RCC 7860 (cell line): ENCODE measurements around the gene TMEM131.
"Not testable (repeated sequence)": the region's sequence is repeated elsewhere in the genome, so short reads cannot be mapped to it uniquely, and the experiment has no call there.

Source experiments
- DNase-seq: peaks from one replicate; pipeline ENCODE4 v3.0.0-alpha.2; 2015; ENCODE audit warnings: low spot score
- FAIRE-seq: peaks from 2 replicates; lab custom pipeline; 2012; peaks lifted over from hg19 to GRCh38; lab: Jason Lieb, UNC

Gene TMEM131

GRCh38 chr2:98025481-98026037 is 29.8 kb upstream of the TMEM131 start:
- FAIRE-seq: no peak
- no peak for DNase-seq

GRCh38 chr2:98022067-98022466 is 26.3 kb upstream of the TMEM131 start:
- not testable (repeated sequence) for DNase-seq, FAIRE-seq

GRCh38 chr2:98020992-98021713 is 25.4 kb upstream of the TMEM131 start:
- DNase-seq (no peak), FAIRE-seq (no peak)

- no peak for DNase-seq
- FAIRE-seq: no peak
Observed at GRCh38 chr2:98020516-98020915, 24.8 kb upstream of the TMEM131 start.

GRCh38 chr2:98016908-98017670 is 21.3 kb upstream of the TMEM131 start:
- no peak for DNase-seq
- no peak for FAIRE-seq

- DNase-seq (no peak), FAIRE-seq (no peak)
Observed at GRCh38 chr2:98015671-98016070, 19.9 kb upstream of the TMEM131 start.

GRCh38 chr2:98014379-98014778 is 18.6 kb upstream of the TMEM131 start:
- no peak for DNase-seq
- FAIRE-seq: no peak

- FAIRE-seq (no peak), DNase-seq (peak; percentile 10)
Observed at GRCh38 chr2:98013407-98014042, 17.8 kb upstream of the TMEM131 start.

- DNase-seq (no peak), FAIRE-seq (no peak)
Observed at GRCh38 chr2:98012561-98012991, 16.8 kb upstream of the TMEM131 start.

- DNase-seq (no peak), FAIRE-seq (no peak)
Observed at GRCh38 chr2:98009887-98010760, 14.4 kb upstream of the TMEM131 start.

GRCh38 chr2:98008415-98008814 is 12.7 kb upstream of the TMEM131 start:
- DNase-seq: no peak
- no peak for FAIRE-seq

- no peak for DNase-seq
- no peak for FAIRE-seq
Observed at GRCh38 chr2:98006378-98006777, 10.6 kb upstream of the TMEM131 start.

- no peak for FAIRE-seq
Observed at GRCh38 chr2:98004613-98005012, 8.9 kb upstream of the TMEM131 start.

GRCh38 chr2:98004047-98004446 is 8.3 kb upstream of the TMEM131 start:
- no peak for FAIRE-seq
- DNase-seq: no peak

More at GRCh38 chr2:98004613-98005012, 8.9 kb upstream of the TMEM131 start:
- no peak for DNase-seq

- DNase-seq (no peak), FAIRE-seq (no peak)
Observed at GRCh38 chr2:97999536-97999935, 3.8 kb upstream of the TMEM131 start.

GRCh38 chr2:97998431-97999005 is 2.8 kb upstream of the TMEM131 start:
- FAIRE-seq: no peak
- no peak for DNase-seq

GRCh38 chr2:97997784-97998392 is 2.1 kb upstream of the TMEM131 start:
- DNase-seq: no peak
- no peak for FAIRE-seq

GRCh38 chr2:97996679-97997078 is 931 bp upstream of the TMEM131 start:
- FAIRE-seq (no peak), DNase-seq (no peak)

- no peak for FAIRE-seq
- no peak for DNase-seq
Observed at GRCh38 chr2:97995026-97995733, 568 bp downstream of the TMEM131 start.
